ENCODE data around the gene SLC25A42.
"Not testable (repeated sequence)": the region's sequence is repeated elsewhere in the genome, so short reads cannot be mapped to it uniquely, and the experiment has no call there.

Gene SLC25A42

GRCh38 chr19:19120308-19121231 is 56.8 kb downstream of the SLC25A42 start:
- DNase-seq (ENCODE audit: low spot score in 2 of 2): no peak

GRCh38 chr19:19121371-19121770 is 57.6 kb downstream of the SLC25A42 start:
- peaks cover 8% of the 10 kb centered on the region for H3K9me3 Mint-ChIP-seq
- DNase-seq (ENCODE audit: low spot score in 2 of 2): no peak
- H3K27me3 Mint-ChIP-seq: no peaks in the 10 kb centered on the region
- H3K36me3 Mint-ChIP-seq (ENCODE audit: insufficient read depth): peaks cover 5% of the 10 kb centered on the region
- H3K27ac Mint-ChIP-seq (ENCODE audit: low read depth): no peak overlapping the region
- H3K4me3 Mint-ChIP-seq: no peak overlapping the region
- no peak for ATAC-seq (replicated peaks; ENCODE audit: extremely low read depth, poor library complexity, severe bottlenecking)
- H3K4me1 Mint-ChIP-seq: no peaks in the 10 kb centered on the region

More at GRCh38 chr19:19120308-19121231, 56.8 kb downstream of the SLC25A42 start:
- Mint-ChIP-seq H3K4me3 (no peak overlapping the region), H3K36me3 (ENCODE audit: insufficient read depth) (peaks cover 5% of the 10 kb centered on the region), H3K27me3 (no peaks in the 10 kb centered on the region), H3K9me3 (peaks cover 8% of the 10 kb centered on the region), H3K4me1 (no peaks in the 10 kb centered on the region), H3K27ac (ENCODE audit: low read depth) (no peak overlapping the region)
- ATAC-seq (replicated peaks; ENCODE audit: extremely low read depth, poor library complexity, severe bottlenecking): no peak

- Mint-ChIP-seq H3K4me3 (no peak overlapping the region), H3K4me1 (no peaks in the 10 kb centered on the region), H3K9me3 (peaks cover 8% of the 10 kb centered on the region), H3K36me3 (ENCODE audit: insufficient read depth) (peaks cover 5% of the 10 kb centered on the region), H3K27me3 (no peaks in the 10 kb centered on the region), H3K27ac (ENCODE audit: low read depth) (no peak overlapping the region)
- ATAC-seq (replicated peaks; ENCODE audit: extremely low read depth, poor library complexity, severe bottlenecking) (no peak), DNase-seq (ENCODE audit: low spot score in 2 of 2) (no peak)
Observed at GRCh38 chr19:19122902-19123301, 59.1 kb downstream of the SLC25A42 start.

DNA sequence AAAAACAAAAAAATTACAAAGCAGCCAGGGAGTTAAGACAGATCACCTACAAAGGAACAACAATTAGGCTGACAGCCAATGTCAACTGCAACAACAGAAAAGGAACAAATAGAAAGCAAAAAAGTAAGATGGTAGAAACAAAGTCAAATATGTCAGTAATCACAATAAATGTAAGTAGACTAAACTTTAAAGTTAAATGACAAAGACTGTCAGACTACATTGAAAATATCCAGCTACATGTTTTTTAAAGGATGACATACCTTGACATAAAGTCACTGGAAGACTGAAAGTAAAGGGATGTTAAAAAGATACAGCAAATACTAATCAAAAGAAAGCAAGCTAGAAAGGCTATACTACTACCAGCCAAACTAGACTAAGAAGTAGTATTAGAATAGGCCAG is 59.6 kb downstream of the SLC25A42 start:
- H3K9me3 Mint-ChIP-seq: peaks cover 8% of the 10 kb centered on the region
- no peak overlapping the region for H3K4me3 Mint-ChIP-seq
- no peak overlapping the region for H3K27ac Mint-ChIP-seq (ENCODE audit: low read depth)
- no peak for DNase-seq (ENCODE audit: low spot score in 2 of 2)
- no peak for ATAC-seq (replicated peaks; ENCODE audit: extremely low read depth, poor library complexity, severe bottlenecking)
- peaks cover 5% of the 10 kb centered on the region for H3K36me3 Mint-ChIP-seq (ENCODE audit: insufficient read depth)
- no peaks in the 10 kb centered on the region for H3K4me1 Mint-ChIP-seq
- no peaks in the 10 kb centered on the region for H3K27me3 Mint-ChIP-seq

DNA sequence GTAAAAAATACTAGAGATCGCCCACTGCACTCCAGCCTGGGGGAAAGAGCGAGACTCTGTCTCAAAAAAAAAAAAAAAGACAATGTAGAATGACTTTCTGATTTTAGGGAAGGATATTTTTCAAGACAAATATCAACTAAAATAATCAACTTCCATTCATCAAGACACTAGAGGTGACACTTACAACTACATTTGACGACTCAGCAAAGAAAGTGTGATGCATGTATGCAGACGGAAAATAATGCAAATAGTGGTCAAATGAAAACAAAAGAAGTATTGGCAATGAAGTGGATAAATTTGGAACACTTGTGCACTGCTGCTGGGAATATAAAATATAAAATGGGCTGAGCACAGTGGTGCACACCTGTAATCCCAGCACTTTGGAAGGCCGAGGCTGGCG is 62.3 kb downstream of the SLC25A42 start:
- DNase-seq (ENCODE audit: low spot score in 2 of 2): no peak
- H3K27ac Mint-ChIP-seq (ENCODE audit: low read depth): no peak overlapping the region
- ATAC-seq (replicated peaks; ENCODE audit: extremely low read depth, poor library complexity, severe bottlenecking): no peak
- no peaks in the 10 kb centered on the region for H3K27me3 Mint-ChIP-seq
- H3K36me3 Mint-ChIP-seq (ENCODE audit: insufficient read depth): peaks cover 3% of the 10 kb centered on the region
- peaks cover 8% of the 10 kb centered on the region for H3K9me3 Mint-ChIP-seq
- H3K4me3 Mint-ChIP-seq: no peak overlapping the region
- no peaks in the 10 kb centered on the region for H3K4me1 Mint-ChIP-seq

GRCh38 chr19:19131989-19132388 is 68.2 kb downstream of the SLC25A42 start:
- Mint-ChIP-seq H3K27ac (ENCODE audit: low read depth) (no peak overlapping the region), H3K36me3 (ENCODE audit: insufficient read depth) (peaks cover 3% of the 10 kb centered on the region), H3K4me3 (no peak overlapping the region), H3K4me1 (peaks cover 11% of the 10 kb centered on the region), H3K27me3 (no peaks in the 10 kb centered on the region), H3K9me3 (no peaks in the 10 kb centered on the region)
- ATAC-seq (replicated peaks; ENCODE audit: extremely low read depth, poor library complexity, severe bottlenecking) (no peak), DNase-seq (ENCODE audit: low spot score in 2 of 2) (no peak)

DNA sequence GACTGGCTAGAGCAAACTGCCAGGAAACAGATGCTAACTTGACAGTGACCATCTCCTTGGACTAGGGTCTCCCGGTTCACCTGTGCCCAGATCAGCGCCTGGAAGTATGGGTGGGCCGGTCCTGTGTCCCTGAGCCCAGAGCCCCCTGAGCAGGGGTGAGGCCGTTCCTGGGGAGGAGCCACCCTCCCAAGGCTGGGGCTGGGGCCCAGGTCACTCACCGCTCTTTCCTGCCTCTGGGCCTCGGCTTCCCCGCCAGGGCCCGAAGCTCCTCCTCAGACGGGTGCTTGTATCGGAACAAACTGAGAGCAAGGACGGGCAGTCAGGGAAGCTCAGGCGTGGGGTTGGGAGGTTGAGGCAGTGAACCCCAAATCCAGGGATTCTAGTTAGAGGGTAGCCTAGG is 69.1 kb downstream of the SLC25A42 start:
- H3K27me3 Mint-ChIP-seq: no peaks in the 10 kb centered on the region
- DNase-seq (ENCODE audit: low spot score in 2 of 2): no peak
- H3K9me3 Mint-ChIP-seq: no peaks in the 10 kb centered on the region
- H3K4me3 Mint-ChIP-seq: no peak overlapping the region
- no peak overlapping the region for H3K27ac Mint-ChIP-seq (ENCODE audit: low read depth)
- H3K36me3 Mint-ChIP-seq (ENCODE audit: insufficient read depth): peaks cover 4% of the 10 kb centered on the region
- peaks cover 20% of the 10 kb centered on the region for H3K4me1 Mint-ChIP-seq
- no peak for ATAC-seq (replicated peaks; ENCODE audit: extremely low read depth, poor library complexity, severe bottlenecking)

- peaks cover 30% of the 10 kb centered on the region for H3K4me1 Mint-ChIP-seq
- ATAC-seq (replicated peaks; ENCODE audit: extremely low read depth, poor library complexity, severe bottlenecking) (no peak), DNase-seq (ENCODE audit: low spot score in 2 of 2) (no peak)
- no peak overlapping the region for H3K27ac Mint-ChIP-seq (ENCODE audit: low read depth)
- no peaks in the 10 kb centered on the region for H3K9me3 Mint-ChIP-seq
- H3K4me3 Mint-ChIP-seq: no peak overlapping the region
- H3K27me3 Mint-ChIP-seq: no peaks in the 10 kb centered on the region
- H3K36me3 Mint-ChIP-seq (ENCODE audit: insufficient read depth): peaks cover 13% of the 10 kb centered on the region
Observed at GRCh38 chr19:19133985-19134384, 70.2 kb downstream of the SLC25A42 start.

- Mint-ChIP-seq H3K9me3 (no peaks in the 10 kb centered on the region), H3K4me1 (peaks cover 37% of the 10 kb centered on the region), H3K4me3 (no peak overlapping the region), H3K27ac (ENCODE audit: low read depth) (no peak overlapping the region), H3K36me3 (ENCODE audit: insufficient read depth) (peaks cover 15% of the 10 kb centered on the region), H3K27me3 (no peaks in the 10 kb centered on the region)
- DNase-seq (ENCODE audit: low spot score in 2 of 2) (no peak), ATAC-seq (replicated peaks; ENCODE audit: extremely low read depth, poor library complexity, severe bottlenecking) (no peak)
Observed at GRCh38 chr19:19134687-19135158, 70.9 kb downstream of the SLC25A42 start.

DNA sequence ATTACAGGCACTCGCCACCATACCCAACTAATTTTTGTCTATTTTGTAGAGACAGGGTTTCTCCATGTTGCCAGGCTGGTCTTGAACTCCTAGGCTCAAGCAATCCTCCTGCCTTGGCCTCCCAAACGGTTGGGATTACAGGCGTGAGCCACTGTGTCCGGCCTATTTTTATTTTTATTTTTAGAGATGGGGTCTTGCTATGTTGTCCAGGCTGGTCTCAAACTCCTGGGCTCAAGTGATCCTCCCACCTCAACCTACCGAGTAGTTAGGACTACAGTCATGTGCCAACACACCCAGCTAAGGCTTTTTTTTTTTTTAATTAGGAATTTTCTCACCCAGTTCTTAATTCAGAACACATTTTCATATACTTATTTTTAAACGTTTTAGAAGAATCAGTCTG is 71.9 kb downstream of the SLC25A42 start:
- H3K27ac Mint-ChIP-seq (ENCODE audit: low read depth); H3K27me3 Mint-ChIP-seq; H3K9me3 Mint-ChIP-seq; H3K4me3 Mint-ChIP-seq; ATAC-seq (replicated peaks; ENCODE audit: extremely low read depth, poor library complexity, severe bottlenecking); DNase-seq (ENCODE audit: low spot score in 2 of 2): not testable (repeated sequence)
- Mint-ChIP-seq H3K36me3 (ENCODE audit: insufficient read depth) (peaks cover 15% of the 10 kb centered on the region), H3K4me1 (peaks cover 40% of the 10 kb centered on the region)

DNA sequence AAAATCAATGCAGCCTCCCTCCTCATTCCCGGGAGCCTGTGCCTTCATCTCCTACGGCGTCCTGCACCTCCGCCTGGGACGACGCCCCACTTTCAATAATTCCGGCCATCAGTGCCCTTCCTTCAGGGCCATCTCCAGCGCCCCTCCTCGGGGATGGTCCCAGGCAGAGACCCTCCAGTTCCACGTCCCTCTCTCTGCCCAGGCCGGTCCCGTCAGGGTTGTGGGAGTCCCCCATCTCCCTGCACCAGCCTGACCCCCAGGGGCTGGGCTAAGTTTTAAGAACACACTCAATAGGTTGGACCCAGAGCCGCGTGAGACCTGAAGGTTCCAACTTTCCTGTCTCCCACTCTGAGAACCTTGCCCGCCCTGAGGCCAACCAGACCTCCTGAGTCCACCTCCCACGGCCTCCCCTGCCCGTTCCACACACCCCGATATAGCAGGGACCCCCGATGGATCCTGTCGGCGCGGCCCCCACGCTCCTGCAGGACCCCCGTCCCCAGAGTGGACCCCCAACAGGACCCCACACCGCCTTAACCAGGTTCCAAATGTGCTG is 73.8 kb downstream of the SLC25A42 start:
- Mint-ChIP-seq H3K36me3 (ENCODE audit: insufficient read depth) (peaks cover 15% of the 10 kb centered on the region), H3K27me3 (no peaks in the 10 kb centered on the region), H3K4me1 (peaks cover 40% of the 10 kb centered on the region), H3K4me3 (peak overlapping the region; percentile 90), H3K9me3 (no peaks in the 10 kb centered on the region), H3K27ac (ENCODE audit: low read depth) (peak overlapping the region; percentile 94)
- ATAC-seq (replicated peaks; ENCODE audit: extremely low read depth, poor library complexity, severe bottlenecking): no peak
- no peak for DNase-seq (ENCODE audit: low spot score in 2 of 2)

DNA sequence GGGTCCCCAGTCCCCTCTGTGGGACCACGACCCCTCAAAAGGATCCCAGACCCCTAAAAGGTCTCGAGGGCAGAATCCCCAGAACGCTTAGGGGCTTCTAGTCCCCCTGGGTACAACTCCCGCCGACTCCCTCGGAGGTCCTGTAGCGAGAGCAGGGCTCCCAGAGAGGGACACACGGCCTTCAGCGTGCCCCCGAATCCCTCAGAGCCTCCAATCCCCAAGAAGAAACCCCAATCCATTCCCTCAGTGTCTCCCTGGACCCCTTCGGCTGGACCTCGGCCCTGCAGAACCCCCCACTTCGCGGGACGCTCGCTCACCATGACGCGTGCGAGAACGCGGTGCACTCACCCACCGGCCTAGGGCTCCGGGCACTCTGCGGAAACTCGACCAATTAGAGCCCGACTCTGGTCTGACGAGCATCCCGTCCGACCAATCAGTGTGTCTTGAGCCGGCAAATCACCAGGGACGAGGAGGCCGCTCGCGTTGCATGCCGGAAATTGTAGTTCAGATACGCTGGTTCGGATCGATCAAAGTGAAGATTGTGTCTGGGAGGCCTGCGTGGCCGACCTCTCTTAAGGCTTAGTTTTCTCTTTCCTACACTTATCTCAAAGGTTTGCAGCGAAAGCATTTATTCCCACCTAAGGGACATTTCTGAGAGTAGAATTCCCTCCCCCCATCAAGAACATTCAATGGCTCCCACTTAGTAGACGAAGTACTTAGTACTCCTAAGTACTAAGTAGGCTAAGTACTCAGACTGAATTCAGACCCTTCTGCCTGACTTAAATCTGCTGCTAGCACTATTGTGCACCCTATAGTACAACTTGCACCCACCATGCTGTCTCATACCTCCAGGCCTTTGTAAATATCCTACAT is 74.6 kb downstream of the SLC25A42 start, which contains the start of gene TMEM161A:
TMEM161A (minus strand) TSS at position 370 of the 873 bp plus-strand sequence; CDS start at position 320, 50 bp downstream.
- Mint-ChIP-seq H3K9me3 (no peaks in the 10 kb centered on the region), H3K27ac (ENCODE audit: low read depth) (peak within 1 kb of the TSS; percentile 94), H3K4me3 (peak within 1 kb of the TSS; percentile 90), H3K4me1 (peaks cover 40% of the 10 kb centered on the region), H3K36me3 (ENCODE audit: insufficient read depth) (peaks cover 14% of the 10 kb centered on the region), H3K27me3 (no peaks in the 10 kb centered on the region)
- ATAC-seq (replicated peaks; ENCODE audit: extremely low read depth, poor library complexity, severe bottlenecking): peak; percentile 100
- DNase-seq (ENCODE audit: low spot score in 2 of 2): peak; percentile 93 to 94

All from central memory CD8-positive, alpha-beta T cell (primary cell).